Ishikawa (cell line): ENCODE measurements around the gene CPEB3.
A peak's percentile ranks its signal among the peaks of the same experiment; 100 is the strongest.

Experiments used
- CEBPB ChIP-seq: IDR thresholded peaks from 2 replicates; pipeline ENCODE4 v1.6.1; 2012
- CREB1 ChIP-seq: IDR thresholded peaks from 2 replicates; pipeline ENCODE4 v1.6.1; 2012; ENCODE audit warnings: low read depth
- EGR1 ChIP-seq: IDR thresholded peaks from 2 replicates; pipeline ENCODE4 v1.6.1; 2012
- EP300 ChIP-seq: IDR thresholded peaks from 2 replicates; pipeline ENCODE4 v1.6.1; 2012; ENCODE audit warnings: borderline replicate concordance
- FOXM1 ChIP-seq: IDR thresholded peaks from 2 replicates; pipeline ENCODE4 v1.6.1; 2012; ENCODE audit warnings: low read depth, borderline replicate concordance
- NFIC ChIP-seq: IDR thresholded peaks from 2 replicates; pipeline ENCODE4 v1.6.1; 2012
- RAD21 ChIP-seq: IDR thresholded peaks from 2 replicates; pipeline ENCODE4 v1.6.1; 2012; ENCODE audit warnings: low read depth
- TAF1 ChIP-seq: IDR thresholded peaks from 2 replicates; pipeline ENCODE4 v1.6.1; 2012; ENCODE audit warnings: low read depth, mild to moderate bottlenecking
- TCF12 ChIP-seq: IDR thresholded peaks from 2 replicates; pipeline ENCODE4 v1.6.1; 2012; ENCODE audit warnings: low read depth
- TEAD4 ChIP-seq: IDR thresholded peaks from 2 replicates; pipeline ENCODE4 v1.6.1; 2012
- YY1 ChIP-seq: IDR thresholded peaks from 2 replicates; pipeline ENCODE4 v1.6.1; 2012; ENCODE audit warnings: low read depth
- ZBTB7A ChIP-seq: IDR thresholded peaks from 2 replicates; pipeline ENCODE4 v1.6.1; 2012; ENCODE audit warnings: low read depth
- TF ChIP-seq, protein P1 (sequence below): IDR thresholded peaks from 2 replicates; pipeline ENCODE4 v1.6.1; 2012
- TF ChIP-seq, protein P2 (sequence below): IDR thresholded peaks from 2 replicates; pipeline ENCODE4 v1.6.1; 2012; ENCODE audit warnings: low read depth, mild to moderate bottlenecking
- TF ChIP-seq, protein P3 (sequence below): IDR thresholded peaks from 2 replicates; pipeline ENCODE4 v1.6.1; 2012

The CPEB3 gene

DNA sequence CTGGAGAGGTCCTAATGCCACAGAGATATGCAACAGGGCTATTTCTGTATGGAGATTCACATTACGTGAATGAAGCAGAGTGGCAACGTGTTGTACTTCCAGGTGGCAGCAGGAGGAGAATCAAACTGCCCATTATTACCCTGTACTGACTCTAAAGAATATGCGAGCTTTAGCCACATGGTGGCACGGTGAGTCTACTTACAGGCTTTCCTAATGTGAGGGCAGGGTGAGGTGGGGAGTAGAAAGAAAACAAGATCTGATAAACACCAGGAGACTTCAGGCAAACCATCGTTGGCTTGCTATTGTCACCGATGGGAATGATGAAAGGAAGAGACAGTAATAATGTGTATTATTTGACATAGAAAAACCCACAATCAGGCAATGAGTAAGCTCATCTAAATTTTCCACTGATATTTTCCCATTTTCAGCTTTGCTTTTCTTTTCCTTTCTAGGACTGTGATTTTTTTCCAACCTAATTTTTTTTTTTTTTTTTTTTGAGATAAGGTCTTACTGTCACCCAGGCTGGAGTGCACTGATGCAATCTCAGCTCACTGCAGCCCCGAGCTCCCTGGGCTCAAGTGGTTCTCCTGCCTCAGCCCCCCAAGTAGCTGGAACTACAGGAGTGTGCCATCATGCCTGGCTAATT lies 203.0 kb downstream of the CPEB3 start:
- peak; percentile 100 for TF ChIP-seq RAD21
- no peak for TF ChIP-seq ZBTB7A

DNA sequence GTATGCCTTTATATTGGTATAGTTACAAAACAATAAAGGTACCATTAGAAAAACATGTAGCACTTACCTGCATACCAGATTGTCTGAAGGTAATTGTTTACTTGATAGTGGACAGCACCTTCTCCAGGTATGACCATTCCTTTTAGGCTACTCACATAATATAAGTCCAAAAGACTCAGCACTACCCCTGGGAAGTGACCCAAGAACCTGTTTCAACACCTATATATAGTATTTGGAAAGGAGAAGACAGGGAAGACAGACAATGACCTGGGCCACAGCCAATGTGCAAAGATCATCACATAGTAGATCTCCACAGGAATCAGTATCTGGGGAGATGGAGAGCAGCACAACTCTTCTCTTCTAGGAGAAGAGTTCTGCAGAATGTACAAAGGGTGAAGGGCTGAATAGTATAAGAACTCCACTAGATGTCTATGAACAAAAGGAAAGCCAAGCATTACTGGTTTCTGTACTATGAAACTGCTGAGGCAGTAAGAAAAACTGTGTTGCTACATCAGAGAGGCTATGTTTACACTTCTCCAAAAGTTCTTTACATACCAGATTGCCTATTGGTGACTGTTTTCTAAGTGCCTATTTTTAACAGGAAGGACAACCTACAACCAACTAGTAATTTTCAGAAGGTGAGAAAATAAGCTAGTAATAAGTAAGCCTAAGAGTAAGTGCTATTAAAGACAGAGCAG lies 208.1 kb downstream of the CPEB3 start:
- TF ChIP-seq CREB1 (no peak), EP300 (no peak), RAD21 (no peak), TCF12 (no peak), FOXM1 (no peak), ZBTB7A (no peak), TAF1 (no peak), EGR1 (no peak), NFIC (no peak), YY1 (no peak), TEAD4 (no peak), CEBPB (no peak)
- TF ChIP-seq, protein P1, sequence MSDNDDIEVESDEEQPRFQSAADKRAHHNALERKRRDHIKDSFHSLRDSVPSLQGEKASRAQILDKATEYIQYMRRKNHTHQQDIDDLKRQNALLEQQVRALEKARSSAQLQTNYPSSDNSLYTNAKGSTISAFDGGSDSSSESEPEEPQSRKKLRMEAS, result no peak
- TF ChIP-seq, protein P2, sequence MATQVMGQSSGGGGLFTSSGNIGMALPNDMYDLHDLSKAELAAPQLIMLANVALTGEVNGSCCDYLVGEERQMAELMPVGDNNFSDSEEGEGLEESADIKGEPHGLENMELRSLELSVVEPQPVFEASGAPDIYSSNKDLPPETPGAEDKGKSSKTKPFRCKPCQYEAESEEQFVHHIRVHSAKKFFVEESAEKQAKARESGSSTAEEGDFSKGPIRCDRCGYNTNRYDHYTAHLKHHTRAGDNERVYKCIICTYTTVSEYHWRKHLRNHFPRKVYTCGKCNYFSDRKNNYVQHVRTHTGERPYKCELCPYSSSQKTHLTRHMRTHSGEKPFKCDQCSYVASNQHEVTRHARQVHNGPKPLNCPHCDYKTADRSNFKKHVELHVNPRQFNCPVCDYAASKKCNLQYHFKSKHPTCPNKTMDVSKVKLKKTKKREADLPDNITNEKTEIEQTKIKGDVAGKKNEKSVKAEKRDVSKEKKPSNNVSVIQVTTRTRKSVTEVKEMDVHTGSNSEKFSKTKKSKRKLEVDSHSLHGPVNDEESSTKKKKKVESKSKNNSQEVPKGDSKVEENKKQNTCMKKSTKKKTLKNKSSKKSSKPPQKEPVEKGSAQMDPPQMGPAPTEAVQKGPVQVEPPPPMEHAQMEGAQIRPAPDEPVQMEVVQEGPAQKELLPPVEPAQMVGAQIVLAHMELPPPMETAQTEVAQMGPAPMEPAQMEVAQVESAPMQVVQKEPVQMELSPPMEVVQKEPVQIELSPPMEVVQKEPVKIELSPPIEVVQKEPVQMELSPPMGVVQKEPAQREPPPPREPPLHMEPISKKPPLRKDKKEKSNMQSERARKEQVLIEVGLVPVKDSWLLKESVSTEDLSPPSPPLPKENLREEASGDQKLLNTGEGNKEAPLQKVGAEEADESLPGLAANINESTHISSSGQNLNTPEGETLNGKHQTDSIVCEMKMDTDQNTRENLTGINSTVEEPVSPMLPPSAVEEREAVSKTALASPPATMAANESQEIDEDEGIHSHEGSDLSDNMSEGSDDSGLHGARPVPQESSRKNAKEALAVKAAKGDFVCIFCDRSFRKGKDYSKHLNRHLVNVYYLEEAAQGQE, result no peak; the same call in 1 of the 2 replicates
- TF ChIP-seq, protein P3, sequence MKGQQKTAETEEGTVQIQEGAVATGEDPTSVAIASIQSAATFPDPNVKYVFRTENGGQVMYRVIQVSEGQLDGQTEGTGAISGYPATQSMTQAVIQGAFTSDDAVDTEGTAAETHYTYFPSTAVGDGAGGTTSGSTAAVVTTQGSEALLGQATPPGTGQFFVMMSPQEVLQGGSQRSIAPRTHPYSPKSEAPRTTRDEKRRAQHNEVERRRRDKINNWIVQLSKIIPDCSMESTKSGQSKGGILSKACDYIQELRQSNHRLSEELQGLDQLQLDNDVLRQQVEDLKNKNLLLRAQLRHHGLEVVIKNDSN, result no peak

DNA sequence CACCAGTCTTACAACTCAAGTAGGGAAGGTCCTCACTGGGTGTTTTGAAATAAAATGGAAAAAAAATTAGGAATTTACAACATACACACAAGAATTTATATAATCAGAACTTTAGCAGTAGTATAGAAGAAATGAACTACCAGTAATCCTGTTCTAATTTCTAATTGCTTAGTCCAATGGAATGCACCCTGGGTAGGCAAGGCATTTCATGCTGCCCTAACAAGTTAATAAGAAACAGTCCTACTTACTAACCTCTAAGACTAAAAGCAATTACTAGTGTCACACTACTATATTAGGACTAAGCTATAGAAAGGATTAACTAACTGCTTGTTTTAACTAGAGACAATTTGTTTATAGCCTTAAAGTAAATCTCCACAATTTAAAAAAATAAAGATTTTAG lies 209.2 kb downstream of the CPEB3 start:
- TF ChIP-seq, protein P2, result no peak
- TF ChIP-seq TEAD4 (no peak), ZBTB7A (no peak), YY1 (no peak), EGR1 (no peak), EP300 (no peak), TAF1 (no peak), CEBPB (no peak)
- TF ChIP-seq, protein P3, result no peak

DNA sequence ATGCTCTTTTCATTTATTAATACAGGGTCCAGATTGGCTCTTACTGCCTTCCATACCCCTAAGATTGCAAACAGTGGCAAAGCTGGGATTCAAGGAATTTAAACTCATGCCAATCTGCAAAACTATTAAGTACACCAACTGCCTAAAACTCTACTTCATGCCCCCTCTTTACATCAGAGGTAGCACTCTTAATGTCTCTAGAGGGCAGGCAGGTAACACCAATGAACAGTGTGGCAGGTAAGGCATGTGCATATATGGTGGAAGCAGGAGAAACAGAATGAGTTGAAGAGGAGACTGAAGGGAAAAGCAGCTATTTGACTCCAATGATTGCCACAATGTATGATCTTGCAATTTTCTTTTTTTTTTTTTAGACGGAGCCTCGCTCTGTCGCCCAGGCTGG lies 210.6 kb downstream of the CPEB3 start:
- TF ChIP-seq, protein P3, result no peak
- TF ChIP-seq TAF1 (no peak), YY1 (no peak), ZBTB7A (no peak), RAD21 (peak; percentile 59), NFIC (no peak)
- TF ChIP-seq, protein P2, result no peak

DNA sequence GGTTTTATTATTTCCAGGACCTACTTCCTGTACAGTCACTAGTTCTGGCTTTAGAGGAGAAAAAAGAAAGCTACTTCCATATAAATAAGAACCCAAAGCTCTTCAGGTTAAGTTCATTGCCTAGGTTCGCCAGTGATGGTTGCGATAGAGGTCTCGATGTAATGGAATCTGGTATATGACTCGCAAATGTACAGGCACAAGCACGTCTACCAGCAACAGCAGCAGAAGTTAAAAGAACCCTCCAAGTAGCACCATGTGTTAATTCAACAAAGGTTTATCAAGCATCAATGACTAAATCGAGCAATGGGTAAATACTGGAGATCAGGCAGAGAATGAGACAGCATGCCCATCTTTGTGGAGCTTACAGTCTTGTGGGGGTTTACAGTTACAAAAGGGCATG lies 211.9 kb downstream of the CPEB3 start:
- TF ChIP-seq ZBTB7A (no peak), EP300 (no peak), RAD21 (no peak), CREB1 (no peak), CEBPB (no peak), YY1 (no peak), NFIC (no peak), TAF1 (no peak), FOXM1 (no peak), EGR1 (no peak), TEAD4 (no peak), TCF12 (no peak)
- TF ChIP-seq, protein P3, result no peak
- TF ChIP-seq, protein P2, result no peak
- TF ChIP-seq, protein P1, result no peak
